ENCODE data around the gene ANKRD65.

DNA sequence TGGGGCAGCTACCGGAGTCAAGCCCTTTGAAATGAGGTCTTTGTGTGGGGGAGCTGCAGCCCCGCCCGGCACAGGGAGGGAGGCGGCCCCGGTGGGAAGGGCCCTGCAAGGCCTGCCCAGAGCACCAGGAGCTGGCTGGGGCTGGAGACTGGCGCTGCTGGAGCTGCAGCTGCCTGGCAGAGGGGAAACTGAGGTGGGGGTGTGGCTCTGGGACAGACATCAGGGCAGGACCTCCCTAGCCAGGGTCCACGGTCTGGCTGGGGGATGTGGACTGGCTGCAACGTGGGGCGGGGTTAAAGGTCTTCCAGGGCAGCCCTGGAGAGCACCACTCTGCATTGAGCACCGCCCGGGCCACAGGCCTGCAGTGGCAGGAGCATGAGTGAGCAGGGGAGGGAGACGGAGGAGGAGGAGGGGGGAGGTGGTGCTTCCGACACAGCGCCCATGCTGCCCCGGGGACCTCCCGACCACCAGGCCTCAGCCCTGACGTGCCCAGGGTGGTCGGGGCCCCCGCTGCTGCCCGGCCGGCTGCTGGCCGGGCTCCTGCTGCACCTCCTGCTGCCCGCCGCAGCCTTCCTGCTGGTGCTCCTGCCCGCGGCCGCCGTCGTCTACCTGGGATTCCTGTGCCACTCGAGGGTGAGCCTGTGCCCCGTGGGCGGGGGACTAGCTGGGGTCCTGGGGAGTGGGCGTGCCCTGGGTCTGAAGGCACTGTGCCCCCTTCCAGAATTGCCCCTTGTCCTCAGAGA lies 4.8 kb upstream of the ANKRD65 start:
- TF ChIP-seq, protein P1, sequence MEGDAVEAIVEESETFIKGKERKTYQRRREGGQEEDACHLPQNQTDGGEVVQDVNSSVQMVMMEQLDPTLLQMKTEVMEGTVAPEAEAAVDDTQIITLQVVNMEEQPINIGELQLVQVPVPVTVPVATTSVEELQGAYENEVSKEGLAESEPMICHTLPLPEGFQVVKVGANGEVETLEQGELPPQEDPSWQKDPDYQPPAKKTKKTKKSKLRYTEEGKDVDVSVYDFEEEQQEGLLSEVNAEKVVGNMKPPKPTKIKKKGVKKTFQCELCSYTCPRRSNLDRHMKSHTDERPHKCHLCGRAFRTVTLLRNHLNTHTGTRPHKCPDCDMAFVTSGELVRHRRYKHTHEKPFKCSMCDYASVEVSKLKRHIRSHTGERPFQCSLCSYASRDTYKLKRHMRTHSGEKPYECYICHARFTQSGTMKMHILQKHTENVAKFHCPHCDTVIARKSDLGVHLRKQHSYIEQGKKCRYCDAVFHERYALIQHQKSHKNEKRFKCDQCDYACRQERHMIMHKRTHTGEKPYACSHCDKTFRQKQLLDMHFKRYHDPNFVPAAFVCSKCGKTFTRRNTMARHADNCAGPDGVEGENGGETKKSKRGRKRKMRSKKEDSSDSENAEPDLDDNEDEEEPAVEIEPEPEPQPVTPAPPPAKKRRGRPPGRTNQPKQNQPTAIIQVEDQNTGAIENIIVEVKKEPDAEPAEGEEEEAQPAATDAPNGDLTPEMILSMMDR (IDR thresholded peaks at IDR 0.05; ENCODE audit: insufficient read depth, low read length), result no peak
- TF ChIP-seq, protein P2, sequence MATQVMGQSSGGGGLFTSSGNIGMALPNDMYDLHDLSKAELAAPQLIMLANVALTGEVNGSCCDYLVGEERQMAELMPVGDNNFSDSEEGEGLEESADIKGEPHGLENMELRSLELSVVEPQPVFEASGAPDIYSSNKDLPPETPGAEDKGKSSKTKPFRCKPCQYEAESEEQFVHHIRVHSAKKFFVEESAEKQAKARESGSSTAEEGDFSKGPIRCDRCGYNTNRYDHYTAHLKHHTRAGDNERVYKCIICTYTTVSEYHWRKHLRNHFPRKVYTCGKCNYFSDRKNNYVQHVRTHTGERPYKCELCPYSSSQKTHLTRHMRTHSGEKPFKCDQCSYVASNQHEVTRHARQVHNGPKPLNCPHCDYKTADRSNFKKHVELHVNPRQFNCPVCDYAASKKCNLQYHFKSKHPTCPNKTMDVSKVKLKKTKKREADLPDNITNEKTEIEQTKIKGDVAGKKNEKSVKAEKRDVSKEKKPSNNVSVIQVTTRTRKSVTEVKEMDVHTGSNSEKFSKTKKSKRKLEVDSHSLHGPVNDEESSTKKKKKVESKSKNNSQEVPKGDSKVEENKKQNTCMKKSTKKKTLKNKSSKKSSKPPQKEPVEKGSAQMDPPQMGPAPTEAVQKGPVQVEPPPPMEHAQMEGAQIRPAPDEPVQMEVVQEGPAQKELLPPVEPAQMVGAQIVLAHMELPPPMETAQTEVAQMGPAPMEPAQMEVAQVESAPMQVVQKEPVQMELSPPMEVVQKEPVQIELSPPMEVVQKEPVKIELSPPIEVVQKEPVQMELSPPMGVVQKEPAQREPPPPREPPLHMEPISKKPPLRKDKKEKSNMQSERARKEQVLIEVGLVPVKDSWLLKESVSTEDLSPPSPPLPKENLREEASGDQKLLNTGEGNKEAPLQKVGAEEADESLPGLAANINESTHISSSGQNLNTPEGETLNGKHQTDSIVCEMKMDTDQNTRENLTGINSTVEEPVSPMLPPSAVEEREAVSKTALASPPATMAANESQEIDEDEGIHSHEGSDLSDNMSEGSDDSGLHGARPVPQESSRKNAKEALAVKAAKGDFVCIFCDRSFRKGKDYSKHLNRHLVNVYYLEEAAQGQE (IDR thresholded peaks at IDR 0.05; ENCODE audit: insufficient replicate concordance, low read depth), result no peak
- TF ChIP-seq POLR2AphosphoS5 (IDR thresholded peaks at IDR 0.05; ENCODE audit: low read depth) (no peak), GABPA (IDR thresholded peaks at IDR 0.05; ENCODE audit: low read depth) (no peak), SPI1 (IDR thresholded peaks at IDR 0.05; ENCODE audit: borderline replicate concordance, low read depth) (no peak)
